Stimulated activated CD8-positive, alpha-beta memory T cell treated with anti-CD3 and anti-CD28 coated beads, Interleukin-7, amount 100 ng/mL, for 48 hours (primary cell): ENCODE results near the gene NPAS4.
"Not testable (repeated sequence)": the region's sequence is repeated elsewhere in the genome, so short reads cannot be mapped to it uniquely, and the experiment has no call there.

Experiments
- DNase-seq, 2 donors: peaks; one replicate each; pipeline ENCODE4 v3.0.0-alpha.2; 2020; ENCODE audit warnings: low read depth in 1 of 2; ENCODE audit errors: extremely low read depth in 1 of 2

NPAS4 gene

GRCh38 chr11:66415423-66415822, 5.4 kb upstream of the NPAS4 start:
- DNase-seq, result no peak

- DNase-seq, result peak in 1 of 2 donors; percentile 14
Measured at GRCh38 chr11:66417000-66417399, 3.8 kb upstream of the NPAS4 start.

DNA sequence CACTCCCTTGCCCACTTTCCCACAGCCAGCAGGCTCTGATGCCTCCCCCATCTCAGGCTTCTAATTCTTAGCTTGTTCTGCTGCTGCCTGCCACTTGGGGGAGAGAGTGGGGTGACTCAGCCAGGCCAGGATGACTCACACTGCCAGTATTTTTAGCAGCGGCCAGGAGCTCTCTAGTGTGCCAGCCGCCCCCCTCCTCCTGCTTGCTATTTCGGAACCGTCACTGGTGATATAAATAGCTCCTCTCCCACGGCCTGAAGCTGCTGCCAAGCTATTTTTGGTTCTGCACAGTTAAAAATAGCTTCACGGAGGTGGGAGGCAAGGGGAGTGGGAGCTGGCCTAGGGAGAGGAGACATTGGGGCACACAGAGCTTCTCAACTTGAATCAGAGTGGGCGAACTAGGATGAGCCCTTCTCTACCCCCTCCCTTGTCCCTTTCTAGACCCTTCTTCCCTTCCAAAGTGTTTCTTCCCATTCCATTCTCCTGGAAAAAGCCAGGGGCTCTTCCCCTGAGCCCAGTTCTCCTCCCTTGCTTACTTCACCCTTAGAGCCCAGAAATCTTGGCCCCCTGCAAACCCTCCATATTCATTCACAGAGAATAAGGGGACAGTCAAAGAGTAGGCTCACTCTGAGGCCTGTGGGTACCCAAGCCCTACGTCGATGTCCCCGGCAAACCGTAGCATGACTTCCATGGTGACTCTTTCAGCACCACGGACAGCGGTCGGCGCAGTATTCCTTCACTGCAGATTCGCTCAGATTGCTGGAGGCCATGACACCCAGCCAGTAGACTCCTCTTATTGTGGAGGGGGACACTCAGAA, 2.5 kb upstream of the NPAS4 start:
- DNase-seq, result peak; percentile 58 to 79

- no peak for DNase-seq
Measured at GRCh38 chr11:66418986-66419308, 1.9 kb upstream of the NPAS4 start.

DNA sequence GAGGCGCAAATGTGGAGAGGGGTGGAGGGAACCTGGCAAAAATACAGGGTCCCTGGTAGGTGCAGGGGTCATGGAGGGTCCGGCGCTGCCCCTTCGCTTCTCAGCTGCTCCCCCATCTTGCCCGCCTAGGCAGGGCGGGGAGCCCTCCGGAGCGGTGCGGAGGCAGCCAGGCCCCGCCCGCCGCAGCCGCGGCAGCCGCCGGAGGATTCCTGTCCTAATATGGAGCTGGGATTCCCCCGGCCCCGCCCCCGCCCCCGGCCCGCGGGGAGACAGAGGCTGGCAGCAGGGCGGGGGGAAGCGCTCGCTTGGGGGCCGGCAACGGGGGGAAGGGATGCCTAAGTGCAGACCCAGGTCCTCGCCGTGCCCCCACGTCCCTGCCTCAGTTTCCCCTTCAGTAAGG, 1.0 kb upstream of the NPAS4 start:
- no peak for DNase-seq

- DNase-seq, result peak; percentile 63 to 71
Measured at GRCh38 chr11:66421492-66422205, 814 bp downstream of the NPAS4 start.

DNA sequence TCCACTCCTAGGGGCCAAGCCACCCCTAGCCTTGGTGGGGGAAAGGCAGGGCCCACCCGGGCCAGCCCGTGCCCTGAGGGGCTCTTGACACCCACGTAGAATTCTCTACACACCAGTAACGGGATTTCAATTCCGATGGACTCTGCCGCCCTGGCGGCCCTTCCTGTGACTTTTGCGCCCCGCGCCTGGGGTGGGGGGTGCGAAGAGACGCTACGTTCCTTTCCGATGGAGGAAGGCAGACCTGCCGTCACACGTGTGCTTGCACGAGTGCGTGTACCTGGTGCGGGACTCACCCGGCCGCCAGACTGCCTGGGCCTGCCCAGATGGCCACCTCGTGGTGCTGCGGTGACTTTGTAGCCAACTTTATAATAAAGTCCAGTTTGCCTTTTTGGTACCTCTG, 5.5 kb downstream of the NPAS4 start:
- DNase-seq, result no peak

- DNase-seq, result no peak
Measured at GRCh38 chr11:66428933-66429332, 8.1 kb downstream of the NPAS4 start.

DNA sequence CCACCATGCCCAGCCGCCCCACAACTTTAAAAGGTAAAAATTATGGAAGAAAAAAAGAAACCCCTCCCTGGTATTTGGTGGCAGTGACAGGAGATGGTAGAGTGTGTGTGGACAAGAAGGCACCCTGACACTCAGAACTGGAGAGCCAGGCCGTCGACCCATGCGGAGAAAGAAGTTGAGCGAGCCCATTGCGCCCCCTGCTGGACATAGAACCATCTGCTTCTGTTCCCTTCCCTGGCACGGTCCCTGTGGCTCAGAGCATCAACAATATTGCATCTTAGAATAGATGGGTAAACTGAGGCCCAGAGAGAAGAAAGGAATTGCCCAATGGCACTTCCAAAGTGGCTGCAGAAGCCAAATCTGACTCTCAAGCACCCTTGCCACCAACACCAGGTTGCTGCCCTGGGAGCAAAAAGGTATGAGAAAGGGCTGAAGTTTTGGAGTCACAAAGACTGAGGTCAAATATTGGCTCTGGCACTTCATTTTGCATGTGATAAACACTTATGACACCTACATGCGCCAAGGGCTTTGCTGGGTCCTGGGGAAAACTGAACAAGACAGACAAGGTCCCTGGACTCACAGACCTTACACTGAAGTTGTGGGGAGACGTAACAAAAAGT, 9.3 kb downstream of the NPAS4 start:
- peak; percentile 28 to 60 for DNase-seq

DNA sequence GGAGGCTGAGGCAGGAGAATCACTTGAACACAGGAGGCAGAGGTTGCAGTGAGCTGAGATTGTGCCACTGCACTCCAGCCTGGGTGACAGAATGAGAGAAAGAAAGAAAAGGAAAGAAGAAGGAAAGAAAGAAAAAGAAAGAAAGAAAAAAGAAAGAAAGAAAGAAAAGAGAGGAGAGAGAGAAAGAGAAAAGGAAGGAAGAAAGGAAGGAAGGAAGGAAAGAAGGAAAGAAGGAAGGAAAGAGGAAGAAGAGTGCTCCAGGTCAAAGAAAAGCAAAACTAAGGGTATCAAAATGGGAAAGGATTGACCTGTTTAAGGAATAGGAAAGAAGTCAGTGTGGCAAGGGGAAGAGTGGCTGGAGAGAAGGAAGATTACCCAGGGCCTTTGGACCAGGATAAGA, 10.5 kb downstream of the NPAS4 start:
- DNase-seq, result not testable (repeated sequence)

GRCh38 chr11:66431871-66432329, 11.1 kb downstream of the NPAS4 start:
- not testable (repeated sequence) for DNase-seq

- DNase-seq, result no peak
Measured at GRCh38 chr11:66432597-66432996, 11.8 kb downstream of the NPAS4 start.

GRCh38 chr11:66437979-66438503, 17.2 kb downstream of the NPAS4 start:
- DNase-seq, result no peak

DNA sequence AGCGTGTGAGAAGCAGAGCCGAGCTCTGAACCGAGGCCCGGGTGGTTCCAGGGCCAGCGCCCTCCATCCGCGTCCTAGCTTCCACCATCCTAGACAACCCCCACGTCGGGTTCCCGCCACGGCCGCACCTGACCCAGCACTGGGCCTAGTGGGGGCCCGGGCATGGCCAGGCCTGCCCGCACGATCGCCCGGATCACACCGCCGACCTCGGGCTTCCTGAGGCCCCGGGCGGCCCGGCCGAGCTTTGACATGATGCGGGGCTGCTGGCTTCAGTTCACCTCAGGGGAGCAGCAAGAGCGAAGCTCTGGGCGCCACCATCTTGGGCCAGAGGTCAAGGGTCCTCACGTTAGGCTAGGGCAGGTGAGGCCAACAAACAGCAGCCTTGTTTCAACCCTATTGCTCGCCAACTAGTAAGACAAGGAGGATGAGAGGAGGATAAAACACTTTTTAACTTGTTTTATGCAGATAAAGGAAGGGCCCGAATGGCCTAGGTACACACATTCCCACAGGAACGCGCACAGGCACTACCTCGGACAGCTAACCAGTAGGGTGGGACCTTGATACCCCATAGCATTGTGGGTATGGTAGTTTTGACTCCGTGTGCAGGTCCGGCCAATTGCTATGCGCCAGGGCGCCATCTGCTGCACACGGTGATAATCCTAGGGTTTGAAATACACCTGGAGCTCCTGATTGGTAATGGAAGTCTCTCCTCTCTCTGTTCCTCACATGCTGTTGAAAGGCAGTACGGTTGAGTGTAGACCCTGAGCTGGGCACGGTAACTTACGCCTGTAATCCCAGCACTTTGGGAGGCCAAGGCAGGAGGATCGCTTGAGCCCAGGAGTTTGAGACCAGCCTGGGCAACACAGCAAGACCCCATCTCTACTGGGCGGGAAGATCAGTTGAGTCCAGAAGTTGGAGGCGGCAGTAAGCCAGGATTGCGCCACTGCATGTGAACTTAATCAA, 17.9 kb downstream of the NPAS4 start, which contains the start of gene MRPL11:
Gene MRPL11 (minus strand): TSS at position 345 of the 963 bp plus-strand sequence. CDS start 94 bp downstream, at position 251.
- DNase-seq, result peak; percentile 63 to 80

- DNase-seq, result not testable (repeated sequence)
Measured at GRCh38 chr11:66440101-66440939, 19.5 kb downstream of the NPAS4 start.

DNA sequence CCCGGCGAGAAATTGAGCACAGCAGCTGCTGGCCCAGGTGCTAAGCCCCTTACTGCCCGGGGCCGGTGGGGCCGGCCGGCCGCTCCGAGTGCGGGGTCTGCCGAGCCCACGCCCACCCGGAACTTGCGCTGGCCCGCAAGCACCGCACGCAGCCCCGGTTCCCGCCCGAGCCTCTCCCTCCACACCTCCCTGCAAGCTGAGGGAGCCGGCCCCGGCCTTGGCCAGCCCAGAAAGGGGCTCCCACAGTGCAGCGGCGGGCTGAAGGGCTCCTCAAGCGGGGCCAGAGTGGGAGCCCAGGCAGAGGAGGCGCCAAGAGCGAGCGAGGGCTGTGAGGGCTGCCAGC, 20.1 kb downstream of the NPAS4 start:
- DNase-seq, result not testable (repeated sequence)

- no peak for DNase-seq
Measured at GRCh38 chr11:66443602-66444001, 22.8 kb downstream of the NPAS4 start.

DNA sequence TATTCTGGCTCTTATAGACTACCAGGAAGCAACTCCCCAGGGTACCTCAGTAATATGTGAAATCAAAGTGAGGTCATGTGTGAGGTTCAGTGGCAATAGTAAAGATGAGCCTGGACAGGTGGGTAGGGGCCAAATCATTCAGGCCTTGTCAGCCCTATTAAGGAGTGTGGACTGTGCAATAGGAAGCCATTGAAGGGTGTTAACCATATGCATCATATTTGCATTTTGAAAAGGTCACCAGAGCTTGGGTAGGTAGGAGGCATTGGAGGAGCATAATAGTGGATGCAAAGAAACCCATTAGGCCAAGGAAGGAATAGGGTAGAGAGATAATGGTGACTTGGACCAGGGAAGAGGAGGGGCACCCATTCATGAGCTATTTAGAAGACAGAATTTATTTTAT, 26.2 kb downstream of the NPAS4 start:
- DNase-seq, result no peak

GRCh38 chr11:66448523-66448922, 27.7 kb downstream of the NPAS4 start:
- no peak for DNase-seq
